Measurements from ENCODE around the gene DYRK3.

Gene DYRK3

DNA sequence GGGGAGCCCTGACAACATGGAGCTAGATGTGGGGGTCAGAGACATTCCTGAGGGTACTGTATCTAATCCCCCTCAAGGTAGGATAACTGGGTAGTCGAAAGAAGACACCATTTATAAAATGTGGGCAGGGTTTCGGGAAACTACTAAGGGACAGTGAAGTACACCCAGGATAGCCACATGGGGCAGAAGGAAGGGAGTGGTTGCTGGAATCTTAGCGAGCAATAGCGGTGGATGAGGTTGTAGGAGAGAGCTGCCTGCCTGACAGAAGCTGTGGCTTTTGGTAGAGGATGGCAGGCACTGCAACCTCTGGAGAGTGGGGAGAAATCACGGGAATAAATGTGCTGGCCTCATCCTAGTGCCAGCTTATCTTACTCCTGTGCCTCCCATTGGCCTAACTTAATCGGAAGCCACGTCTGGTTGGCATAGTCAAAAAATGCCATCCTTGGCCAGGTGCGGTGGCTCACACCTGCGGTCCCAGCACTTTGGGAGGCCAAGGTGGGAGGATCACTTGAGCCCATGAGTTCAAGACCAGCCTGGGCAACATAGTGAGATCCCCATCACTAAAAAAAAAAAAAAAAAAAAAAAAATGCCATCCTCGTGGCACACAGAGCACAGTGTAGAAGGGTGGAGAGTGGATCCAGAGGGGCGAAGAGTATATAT lies 26.0 kb downstream of the DYRK3 start:
- DNase-seq (ENCODE audit: low read depth in 2 of 2) = no peak

DNA sequence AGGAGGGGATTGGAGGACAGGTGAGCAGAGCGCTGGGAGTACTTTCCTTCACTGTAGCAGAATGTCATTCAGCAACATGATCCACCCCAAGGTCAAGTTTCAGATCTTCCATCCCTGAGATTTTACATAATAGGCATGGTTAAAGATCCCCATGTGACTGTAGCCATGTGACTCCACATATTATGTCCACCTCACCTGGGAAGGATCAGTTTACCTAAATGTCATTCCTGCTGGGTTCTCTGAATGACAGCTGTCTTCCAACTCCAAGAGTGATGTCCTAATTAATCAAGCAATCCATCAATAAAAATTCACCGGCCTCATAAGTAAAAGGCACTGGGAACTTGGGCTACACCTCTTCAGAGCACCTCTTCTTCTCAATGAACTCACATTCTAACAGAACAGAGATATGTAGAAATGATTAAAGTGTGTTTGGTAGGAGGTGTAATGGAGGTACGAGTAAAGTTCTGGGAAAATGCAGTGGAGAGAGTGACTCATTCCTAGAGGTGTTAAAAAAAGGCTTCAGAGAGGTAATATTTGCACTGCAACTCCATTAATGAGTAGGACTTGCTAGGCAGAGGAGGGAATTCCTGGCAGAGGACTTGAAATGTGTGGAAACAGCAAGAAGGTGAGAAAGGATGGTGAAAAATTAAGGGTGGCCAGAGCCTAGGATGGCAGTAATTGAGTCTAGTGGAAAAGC lies 27.2 kb downstream of the DYRK3 start:
- no peak for DNase-seq (ENCODE audit: low read depth in 2 of 2)

DNA sequence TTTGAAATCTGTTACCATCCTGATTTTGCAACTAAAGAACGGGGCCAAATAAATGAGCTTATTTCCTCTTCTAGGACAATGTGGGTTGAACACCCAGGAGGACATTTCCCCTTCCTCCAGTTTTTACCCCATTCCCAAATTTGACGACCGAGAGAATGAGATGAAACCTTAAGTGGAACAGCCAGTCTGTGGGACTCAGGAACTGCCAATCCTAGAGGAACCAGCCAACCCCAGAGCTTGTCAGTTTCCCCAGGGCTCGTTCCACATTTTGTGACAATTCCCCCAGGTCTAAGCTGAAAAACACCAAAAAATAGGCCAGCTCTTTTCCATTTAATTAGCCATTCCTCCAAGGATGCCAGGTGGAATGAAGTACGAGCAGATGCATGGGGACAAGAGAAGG lies 28.0 kb downstream of the DYRK3 start:
- no peak for DNase-seq (ENCODE audit: low read depth in 2 of 2)

DNA sequence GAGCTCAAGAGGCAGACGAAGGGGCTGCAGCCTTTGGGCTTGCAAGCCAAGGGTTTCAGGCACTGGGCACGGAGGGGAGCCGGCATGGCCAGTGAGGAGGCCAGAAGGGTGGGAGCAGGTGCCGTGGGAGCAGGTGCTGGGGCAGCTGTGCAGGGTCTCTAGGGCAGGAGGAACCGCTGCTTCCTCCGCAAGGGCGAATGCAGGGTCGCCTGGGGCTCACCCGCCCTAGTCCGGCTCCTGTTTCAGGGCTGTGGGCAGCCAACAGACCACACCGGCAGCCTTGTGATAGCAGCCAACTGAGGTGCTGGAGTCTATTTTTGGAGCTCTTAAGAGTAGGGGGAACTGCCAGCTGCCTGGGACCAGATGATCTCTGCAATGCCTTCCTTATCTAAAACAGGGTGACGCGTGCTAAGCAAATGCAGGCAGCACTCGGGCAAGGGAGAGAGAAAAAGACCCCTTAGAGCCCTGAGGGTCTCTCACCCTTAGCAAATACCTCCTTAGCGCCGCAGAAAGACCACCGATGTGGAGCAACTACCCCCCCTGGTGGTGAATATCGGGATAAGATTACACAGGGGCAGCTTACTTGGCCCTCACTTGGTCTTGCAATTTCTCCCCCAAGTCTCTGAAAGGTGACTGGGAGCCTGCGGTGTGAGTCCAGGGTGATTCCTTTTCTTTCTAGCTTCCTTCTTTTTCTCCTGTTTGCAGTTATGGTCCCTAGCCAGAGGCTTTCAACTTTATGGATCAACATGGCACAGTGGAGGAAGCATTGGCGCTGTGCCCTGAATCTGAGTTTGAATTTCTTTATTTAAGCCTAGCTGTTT lies 28.7 kb downstream of the DYRK3 start:
- DNase-seq (ENCODE audit: low read depth in 2 of 2) = peak in 1 of 2 donors; percentile 65

DNA sequence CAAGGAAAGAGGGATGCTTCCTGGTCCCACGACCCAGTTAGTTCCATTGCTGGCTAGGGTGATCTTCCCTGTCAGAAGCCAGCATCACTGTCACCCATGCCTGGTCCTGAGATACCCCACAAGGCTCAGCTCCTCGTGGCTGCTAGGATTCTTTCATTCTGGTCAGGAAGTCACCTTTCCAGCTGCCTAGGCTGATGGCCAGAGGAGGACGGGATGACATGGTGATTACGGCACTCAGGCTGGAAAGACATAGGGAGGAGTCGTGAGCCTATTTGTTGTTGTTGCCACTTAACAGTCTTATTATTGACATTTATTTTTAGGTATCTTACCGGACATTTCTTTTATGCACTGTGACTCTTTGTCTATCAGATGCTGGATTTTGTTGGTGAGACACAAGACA lies 29.4 kb downstream of the DYRK3 start:
- no peak for DNase-seq (ENCODE audit: low read depth in 2 of 2)

DNA sequence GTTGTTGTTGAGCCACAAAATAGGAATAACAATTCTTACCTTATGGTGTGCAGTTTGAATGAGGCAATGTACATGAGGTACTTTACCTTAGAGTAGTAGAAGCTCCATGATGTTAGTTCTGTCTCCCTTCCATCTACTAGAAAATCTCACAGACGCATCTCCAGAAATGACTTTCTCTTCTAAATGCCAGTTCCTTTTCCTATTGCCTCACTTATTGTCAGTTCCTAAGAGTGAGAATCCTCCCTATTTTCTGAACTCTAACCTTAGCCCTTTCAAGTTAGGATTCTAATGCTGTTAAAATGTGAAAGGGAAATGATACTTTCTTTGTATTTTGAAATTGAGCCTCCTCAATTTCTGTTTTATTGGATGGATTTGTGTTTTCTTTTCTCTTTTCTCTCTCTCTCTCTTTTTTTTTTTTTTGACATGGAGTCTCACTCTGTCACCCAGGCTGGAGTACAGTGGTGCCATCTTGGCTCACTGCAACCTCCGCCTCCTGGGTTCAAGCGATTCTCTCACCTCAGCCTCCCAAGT lies 30.8 kb downstream of the DYRK3 start:
- no peak for DNase-seq (ENCODE audit: low read depth in 2 of 2)

DNA sequence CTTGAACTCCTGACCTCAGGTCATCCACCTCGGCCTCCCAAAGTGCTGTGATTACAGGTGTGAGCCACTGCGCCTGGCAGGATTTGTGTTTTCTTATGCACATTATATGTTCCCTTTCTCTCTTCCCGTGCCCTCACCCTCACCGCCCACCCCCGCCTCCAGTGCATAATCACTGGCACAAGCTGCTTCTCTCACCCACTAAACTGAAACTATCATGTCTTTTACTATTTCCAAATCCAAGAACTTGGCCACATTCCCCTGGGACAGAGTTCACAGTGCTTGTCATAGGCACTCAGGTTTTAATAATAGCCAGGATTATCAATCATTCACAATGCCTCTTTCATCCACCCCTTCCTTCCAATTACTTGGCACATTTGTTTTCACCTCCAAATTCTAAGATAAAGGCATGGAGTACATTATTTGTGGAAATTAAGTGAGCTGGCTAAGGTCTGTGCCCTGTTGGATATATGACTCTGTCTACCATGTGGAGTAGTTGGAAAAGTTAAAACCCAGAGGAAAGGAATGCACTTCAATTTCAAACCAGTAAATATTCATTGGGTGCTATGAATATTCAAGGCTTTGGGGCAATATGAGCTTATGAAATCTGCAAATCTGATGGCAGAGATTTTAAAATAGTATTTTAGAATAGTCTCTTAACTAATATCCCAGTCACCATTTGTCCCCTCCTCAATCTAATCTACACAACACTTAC lies 31.8 kb downstream of the DYRK3 start:
- no peak for DNase-seq (ENCODE audit: low read depth in 2 of 2)

DNA sequence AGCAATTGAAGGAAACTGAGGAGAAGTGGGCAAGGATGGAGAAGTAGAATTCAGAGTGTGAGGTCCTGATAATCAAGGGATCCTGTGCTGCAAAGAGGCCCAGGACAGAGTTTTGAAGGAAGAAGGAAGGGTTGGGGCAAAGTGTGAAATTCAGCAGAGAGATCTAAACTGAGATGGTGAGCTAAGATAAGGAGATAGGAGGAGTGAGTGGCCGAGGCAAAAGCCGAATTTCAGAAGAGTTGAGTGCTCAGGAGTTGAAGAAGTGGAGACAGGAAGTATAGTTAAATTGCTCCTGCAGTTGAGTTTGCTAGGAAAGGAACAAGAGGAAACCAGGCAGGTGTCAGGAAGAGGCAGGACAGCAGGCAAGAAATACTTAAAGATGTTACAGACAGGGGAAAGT lies 33.0 kb downstream of the DYRK3 start:
- DNase-seq (ENCODE audit: low read depth in 2 of 2) = no peak

DNA sequence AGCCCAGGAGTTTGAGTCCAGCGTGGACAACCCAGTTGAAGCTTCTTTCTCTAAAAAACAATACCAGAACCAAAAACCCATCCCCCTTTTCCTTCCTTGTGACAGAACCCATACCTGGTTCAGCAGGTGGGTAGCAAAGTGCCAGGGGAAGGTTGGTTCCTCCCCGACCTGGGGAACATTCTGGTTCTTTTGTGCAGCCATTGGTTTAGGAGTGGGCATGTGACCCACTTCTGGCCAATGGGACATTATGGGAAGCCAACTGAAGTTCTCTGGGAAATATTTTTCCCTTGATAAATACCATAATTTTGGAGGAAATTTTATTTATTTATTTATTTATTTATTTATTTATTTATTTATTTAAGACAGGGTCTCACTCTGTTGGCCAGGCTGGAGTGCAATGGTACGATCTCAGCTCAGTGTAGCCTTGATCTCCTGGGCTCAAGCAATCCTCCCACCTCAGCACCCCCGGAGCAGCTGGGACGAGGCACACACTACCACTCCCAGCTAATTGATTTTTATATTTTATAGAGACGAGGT lies 33.6 kb downstream of the DYRK3 start:
- DNase-seq (ENCODE audit: low read depth in 2 of 2) = no peak

DNA sequence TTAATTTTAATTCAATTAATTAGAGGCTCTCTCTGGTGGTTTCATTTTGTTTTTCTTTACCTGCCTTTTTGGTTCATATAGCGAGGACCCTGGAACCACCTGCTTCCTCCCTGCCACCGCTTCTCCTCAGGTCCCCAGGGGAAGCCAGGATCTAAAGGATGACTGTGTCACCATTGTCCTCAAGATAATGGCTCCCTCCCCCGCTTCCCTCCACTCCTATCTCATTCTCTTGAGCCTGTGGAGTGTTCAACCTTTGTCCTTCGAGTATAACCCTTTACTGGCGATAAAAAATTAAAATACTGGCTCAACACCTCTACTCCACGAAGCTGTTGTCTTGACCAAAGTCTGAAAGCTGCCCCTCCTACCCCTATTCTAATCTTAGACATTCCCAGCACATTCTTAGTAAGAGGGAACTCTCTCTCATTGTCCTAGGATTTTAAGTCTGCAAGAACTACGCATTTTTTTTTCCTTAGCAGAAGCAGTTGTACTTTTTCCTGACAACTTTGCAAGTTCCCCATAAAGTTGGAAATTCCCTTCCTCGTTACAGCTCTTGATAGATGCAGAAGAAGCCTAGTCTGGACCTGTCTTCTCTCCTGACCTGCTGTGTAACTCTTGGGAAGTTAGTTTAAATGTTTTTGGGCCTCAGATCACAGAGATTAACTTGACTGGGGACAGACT lies 36.8 kb downstream of the DYRK3 start:
- DNase-seq (ENCODE audit: low read depth in 2 of 2) = no peak

DNA sequence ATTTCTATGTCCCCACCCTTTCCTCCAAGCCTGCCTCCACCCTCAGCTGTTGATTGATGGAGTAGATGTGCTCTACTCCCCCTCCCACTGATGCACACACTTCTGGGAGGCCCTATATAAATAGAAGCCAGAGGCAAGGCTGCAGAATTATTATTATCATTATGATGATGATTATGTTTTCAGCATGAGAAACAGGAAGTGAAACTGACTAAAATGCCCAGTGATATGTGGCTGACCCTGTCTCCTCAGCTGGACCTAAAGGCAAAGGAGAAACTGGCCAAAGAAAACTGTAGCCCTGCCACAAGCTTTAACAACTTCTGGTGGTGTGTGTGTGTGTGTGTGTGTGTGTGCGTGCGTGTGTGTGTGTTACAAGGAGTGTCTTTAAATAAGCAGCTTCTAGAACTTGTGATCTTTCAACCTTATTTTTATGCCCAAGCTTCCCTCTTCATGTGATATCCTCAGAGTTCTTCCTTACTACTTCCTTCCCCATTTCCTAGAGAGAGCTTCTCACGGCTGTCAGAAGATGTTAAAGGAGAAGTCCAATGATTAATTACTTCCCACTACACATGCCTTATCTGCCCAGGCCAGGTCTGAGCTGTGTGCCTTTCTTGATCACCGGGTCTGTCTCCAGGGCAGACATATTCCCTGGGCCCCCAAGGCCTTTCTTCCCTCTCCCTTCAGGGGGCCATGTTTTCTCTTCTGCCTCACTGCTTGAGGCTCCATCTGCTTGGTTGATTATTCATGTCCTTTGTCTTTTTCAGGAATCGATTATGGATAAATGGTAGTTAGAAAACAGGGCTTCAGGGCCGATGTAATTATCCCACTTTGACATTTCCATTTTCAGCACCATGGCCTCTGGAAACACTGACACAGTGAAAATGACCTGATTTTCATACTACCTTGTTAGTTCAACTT lies 37.8 kb downstream of the DYRK3 start:
- DNase-seq (ENCODE audit: low read depth in 2 of 2) = no peak

DNA sequence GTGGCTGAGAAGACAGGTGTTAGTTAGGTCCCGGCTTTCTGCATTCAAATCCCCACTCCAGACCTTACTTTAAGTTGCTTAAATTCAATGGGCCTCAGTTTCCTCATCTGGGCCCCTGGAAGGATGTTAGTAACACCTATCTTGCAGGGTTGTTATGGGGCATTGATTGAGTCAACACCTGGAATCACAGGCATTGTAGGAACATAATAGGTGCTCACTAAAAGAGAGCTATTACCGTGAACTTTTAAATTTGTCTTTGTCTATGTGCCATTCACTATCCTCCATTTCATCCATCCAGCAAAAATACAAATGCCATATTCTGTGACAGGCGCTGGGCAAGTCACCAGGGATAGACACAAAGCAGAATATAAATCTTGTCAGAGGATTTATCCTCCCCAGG lies 38.9 kb downstream of the DYRK3 start:
- no peak for DNase-seq (ENCODE audit: low read depth in 2 of 2)

DNA sequence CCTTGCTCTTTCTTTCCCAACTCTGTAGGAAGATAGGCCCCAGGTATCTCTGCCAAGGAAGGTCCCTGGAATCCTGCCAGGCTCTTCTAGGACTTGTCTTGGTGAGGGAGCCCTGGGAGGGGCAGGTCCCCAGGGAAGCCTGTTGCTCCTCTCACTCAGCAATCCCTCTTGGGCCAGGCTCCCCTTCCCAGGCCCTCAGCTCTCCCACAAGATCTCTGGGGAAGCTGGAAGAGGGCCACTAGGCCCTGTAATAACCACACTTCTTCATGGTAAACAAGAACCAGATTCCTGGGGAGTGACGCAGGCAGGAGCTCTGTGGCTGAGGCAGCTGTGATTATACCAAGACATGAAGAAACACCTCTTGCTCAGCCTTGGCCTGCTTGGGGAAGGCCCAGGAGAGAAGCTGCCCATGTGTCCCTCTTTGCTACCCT lies 39.4 kb downstream of the DYRK3 start:
- no peak for DNase-seq (ENCODE audit: low read depth in 2 of 2)

DNA sequence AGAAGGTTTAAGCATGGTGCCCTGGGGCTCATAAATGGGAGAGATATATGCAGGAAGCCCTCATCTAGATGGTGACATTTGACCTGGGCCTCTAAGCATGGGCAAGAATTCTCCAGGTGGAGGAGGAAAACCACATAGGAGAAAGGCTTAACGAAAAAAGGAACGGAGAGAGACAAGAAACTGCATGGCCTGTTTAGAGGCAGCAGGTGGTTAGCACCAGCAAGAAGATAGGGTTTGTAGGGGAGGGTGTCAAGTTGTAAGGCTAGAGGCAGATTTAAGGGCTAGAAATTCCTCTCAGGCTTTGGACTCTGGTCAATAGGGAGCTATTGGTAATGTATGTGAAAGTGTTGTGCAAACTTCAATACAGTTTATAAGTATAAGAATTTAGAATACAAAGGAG lies 41.2 kb downstream of the DYRK3 start:
- no peak for DNase-seq (ENCODE audit: low read depth in 2 of 2)

DNA sequence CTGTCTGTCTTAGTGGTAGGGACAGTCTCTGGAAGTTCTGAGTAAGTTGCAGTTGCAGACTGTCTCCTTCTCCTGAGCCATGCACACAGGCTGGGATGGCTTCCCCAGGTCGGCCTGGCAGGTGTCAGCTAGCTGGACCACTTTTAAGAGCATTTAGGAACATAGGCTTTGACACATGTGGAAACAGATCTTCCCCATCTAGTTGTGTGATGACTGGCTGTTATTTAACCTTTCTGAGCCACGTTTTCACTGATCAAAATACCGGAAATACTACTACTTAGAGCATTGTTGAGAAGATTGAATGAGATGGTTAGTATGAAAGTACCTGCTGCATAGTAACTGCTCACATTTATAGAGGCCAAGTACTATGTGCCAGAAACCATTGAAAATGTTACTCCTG lies 43.2 kb downstream of the DYRK3 start:
- no peak for DNase-seq (ENCODE audit: low read depth in 2 of 2)

DNA sequence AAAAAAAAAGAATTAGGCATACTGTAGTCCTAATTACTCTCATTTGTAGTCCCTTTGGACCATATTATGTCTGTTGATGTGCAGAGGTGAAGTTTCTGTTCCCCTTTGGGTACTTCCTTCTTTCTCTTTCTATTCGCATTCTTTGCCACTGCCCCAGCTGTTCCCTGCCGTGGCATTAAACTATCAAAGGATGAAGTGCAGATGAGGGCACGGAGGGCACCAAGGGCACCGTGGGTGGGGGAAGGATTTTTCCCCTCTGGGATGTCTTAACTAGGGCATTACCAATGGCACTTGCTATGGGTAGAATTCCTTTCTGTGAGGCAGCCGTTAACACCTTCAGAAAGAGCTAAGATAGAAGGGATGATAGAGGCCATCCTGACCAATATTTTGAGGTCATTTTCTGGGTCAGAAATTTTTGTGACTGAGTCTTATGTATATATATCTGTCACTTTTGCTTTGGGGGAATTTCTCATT lies 44.4 kb downstream of the DYRK3 start:
- no peak for DNase-seq (ENCODE audit: low read depth in 2 of 2)

DNA sequence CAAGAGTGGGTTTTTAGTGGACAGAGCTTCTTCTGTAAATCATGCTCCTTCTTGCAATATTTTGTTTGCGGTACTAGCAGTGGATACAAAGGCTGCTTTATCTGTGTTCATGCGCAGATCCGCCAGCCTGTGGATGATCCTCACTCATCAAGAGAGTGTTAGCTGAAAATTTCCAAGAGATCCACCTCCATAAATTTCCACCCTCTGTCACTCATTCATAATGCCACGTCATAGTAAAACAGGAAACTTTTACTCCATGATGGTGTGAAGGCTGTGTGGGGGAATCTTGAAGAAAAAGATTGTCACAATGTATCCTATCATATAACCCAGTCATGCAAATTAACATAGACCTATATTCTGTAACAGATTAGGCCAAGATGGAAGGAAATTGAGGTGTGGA lies 44.9 kb downstream of the DYRK3 start:
- DNase-seq (ENCODE audit: low read depth in 2 of 2) = no peak

DNA sequence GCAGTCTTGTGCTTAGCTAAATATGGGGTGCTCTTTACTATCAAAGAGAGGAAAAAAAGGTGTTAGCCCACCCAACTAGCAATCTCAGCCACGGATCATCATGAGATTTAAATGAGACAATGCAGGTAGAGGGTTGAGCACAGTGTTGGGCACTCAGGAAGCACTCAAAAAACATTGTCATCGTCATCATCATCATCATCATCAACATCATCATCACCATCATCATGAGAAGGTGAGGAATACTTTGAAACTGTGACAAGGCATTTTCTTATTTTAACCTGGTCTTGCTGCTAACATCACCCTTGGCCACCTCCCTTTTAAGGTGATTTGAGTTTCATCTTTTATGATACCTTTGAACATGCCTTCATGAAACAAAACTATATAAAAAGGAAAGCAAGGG lies 46.0 kb downstream of the DYRK3 start:
- no peak for DNase-seq (ENCODE audit: low read depth in 2 of 2)

DNA sequence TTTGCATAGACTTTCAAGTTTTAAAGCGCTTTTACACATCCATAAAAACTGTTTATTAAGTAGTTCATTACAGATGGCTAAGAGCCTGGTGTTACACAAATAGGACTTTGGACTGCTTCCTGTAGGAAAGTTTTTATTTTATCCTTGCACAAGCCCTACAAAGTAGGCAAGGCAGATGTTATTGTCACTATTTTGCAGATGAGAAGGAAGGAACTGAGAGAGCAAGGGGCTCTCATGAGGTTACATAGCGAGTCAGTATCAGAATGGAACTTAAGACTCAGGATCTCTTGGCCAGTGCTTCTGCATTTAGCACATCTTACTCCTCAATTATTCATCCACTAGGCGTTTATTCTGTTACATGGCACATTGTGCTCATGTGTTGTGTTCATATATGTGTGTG lies 46.8 kb downstream of the DYRK3 start:
- no peak for DNase-seq (ENCODE audit: low read depth in 2 of 2)

DNA sequence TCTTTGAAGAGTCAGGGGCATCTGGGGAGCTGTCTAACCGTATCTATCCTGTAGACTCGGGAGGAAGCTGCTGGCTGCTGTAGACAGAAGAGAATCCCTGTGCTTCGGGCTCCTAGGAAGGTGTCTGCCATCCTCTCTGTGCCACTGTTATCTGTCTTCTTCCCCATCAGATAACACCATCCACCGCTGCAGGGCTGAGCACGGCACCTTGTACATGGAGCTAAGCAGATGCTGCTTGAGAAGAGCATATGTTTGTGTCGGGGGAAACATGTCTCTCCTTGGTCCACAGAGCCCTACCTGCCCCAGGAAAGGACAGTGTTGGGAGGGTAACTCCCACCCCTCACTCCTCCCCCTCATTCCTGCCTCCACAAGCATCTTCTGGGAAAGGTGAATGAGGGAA lies 48.0 kb downstream of the DYRK3 start:
- DNase-seq (ENCODE audit: low read depth in 2 of 2) = no peak
